ENCODE measurements around the gene VWA3A.

DNA sequence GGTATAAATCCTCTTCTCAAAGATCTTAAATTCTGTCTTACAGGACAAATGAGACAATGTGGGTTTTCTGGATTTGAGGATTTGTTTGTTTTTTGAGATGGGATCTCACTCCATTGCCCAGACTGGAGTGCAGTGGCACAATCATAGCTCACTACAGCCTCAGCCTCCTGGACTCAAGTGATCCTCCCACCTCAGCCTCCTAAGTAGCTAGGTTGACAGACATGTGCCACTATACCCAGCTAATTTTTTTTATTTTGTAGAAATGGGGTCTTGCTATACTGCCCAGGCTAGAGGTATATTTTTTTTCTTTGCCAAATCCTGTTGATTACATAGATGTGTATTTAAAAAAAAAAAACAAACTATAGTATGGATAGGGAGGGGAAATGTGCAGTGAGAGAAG, 38.2 kb downstream of the VWA3A start:
- TF ChIP-seq, protein P1, sequence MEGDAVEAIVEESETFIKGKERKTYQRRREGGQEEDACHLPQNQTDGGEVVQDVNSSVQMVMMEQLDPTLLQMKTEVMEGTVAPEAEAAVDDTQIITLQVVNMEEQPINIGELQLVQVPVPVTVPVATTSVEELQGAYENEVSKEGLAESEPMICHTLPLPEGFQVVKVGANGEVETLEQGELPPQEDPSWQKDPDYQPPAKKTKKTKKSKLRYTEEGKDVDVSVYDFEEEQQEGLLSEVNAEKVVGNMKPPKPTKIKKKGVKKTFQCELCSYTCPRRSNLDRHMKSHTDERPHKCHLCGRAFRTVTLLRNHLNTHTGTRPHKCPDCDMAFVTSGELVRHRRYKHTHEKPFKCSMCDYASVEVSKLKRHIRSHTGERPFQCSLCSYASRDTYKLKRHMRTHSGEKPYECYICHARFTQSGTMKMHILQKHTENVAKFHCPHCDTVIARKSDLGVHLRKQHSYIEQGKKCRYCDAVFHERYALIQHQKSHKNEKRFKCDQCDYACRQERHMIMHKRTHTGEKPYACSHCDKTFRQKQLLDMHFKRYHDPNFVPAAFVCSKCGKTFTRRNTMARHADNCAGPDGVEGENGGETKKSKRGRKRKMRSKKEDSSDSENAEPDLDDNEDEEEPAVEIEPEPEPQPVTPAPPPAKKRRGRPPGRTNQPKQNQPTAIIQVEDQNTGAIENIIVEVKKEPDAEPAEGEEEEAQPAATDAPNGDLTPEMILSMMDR (IDR thresholded peaks at IDR 0.05; ENCODE audit: low read depth, low read length, poor library complexity, severe bottlenecking) = no peak
- no peak for TF ChIP-seq EZH2phosphoT487 (IDR thresholded peaks at IDR 0.05; ENCODE audit: borderline replicate concordance, low read length)

All from DOHH2 (cell line).